Upper lobe of left lung (tissue), 6 donors: Measurements from ENCODE around the gene DKK2. TPM values are rescaled to one million over a fixed set of nuclear protein-coding genes. Genes with fewer than 3 reads are reported as not detected.

Experiments used
- ATAC-seq, 2 donors: fragments of 200-7000 bp; cut with Tn5 transposase; one replicate each; pipeline ENCODE4 v1.9.1; 2022; ENCODE audit warnings: mild to moderate bottlenecking in 2 of 2, moderate library complexity in 2 of 2; ENCODE audit not compliant: low FRiP score in 2 of 2
- DNase-seq, 2 donors: peaks; one replicate each; pipeline ENCODE4 v3.0.0-alpha.2; 2019 to 2020
- H3K27ac ChIP-seq, 4 donors: fragments of 200-600 bp; sonication (generic); one replicate each; pipeline ENCODE4 v1.5.1; 2016 to 2019
- H3K27me3 ChIP-seq, 4 donors: fragments of 200-600 bp; sonication (generic); one replicate each; pipeline ENCODE4 v1.5.1; 2017 to 2019
- H3K36me3 ChIP-seq, 4 donors: fragments of 200-600 bp; sonication (generic); one replicate each; pipeline ENCODE4 v1.5.1; 2016 to 2019
- H3K4me1 ChIP-seq, 4 donors: fragments of 200-600 bp; sonication (generic); one replicate each; pipeline ENCODE4 v1.5.1; 2018 to 2019
- H3K4me3 ChIP-seq, 4 donors: fragments of 200-600 bp; sonication (generic); one replicate each; pipeline ENCODE4 v1.5.1; 2017 to 2019; ENCODE audit warnings: mild to moderate bottlenecking in 2 of 4, moderate library complexity in 1 of 4
- H3K9me3 ChIP-seq, 4 donors: fragments of 200-600 bp; sonication (generic); one replicate each; pipeline ENCODE4 v1.5.1; 2018 to 2019
- EP300 ChIP-seq, 4 donors: sonication (generic); formaldehyde crosslinking; IDR thresholded peaks; one replicate each; pipeline ENCODE4 v1.5.1; 2017; ENCODE audit warnings: antibody characterized with exemption in 4 of 4, control low read depth in 2 of 4
- POLR2A ChIP-seq, 4 donors: fragments of 450-650 bp; IDR thresholded peaks; one replicate each; pipeline ENCODE4 v1.5.1; 2016 to 2017; ENCODE audit warnings: antibody characterized with exemption in 4 of 4, mild to moderate bottlenecking in 2 of 4
- POLR2AphosphoS5 ChIP-seq, 2 donors: sonication (generic); formaldehyde crosslinking; IDR thresholded peaks; one replicate each; pipeline ENCODE4 v1.5.1; 2017; ENCODE audit warnings: antibody characterized with exemption in 2 of 2
- WGBS, 2 donors: methylation state at CpG; one replicate each; pipeline ENCODE4 v1.1.5; 2017 to 2018; 5-methylcytosine and 5-hydroxymethylcytosine counted together
- total RNA-seq, 6 donors: library from RNA; depleted of rRNA in 4 of 6; stranded (reverse); fragments of >200 nt in 4 of 6; gene quantifications; one replicate each; pipeline versions ENCODE4 v1.1.0 to v1.2.1, GENCODE V29; 2016 to 2021
- TF ChIP-seq, protein P1 (sequence below), 6 experiments: fragments of 450-650 bp in 4 of 6; fragments of 200-600 bp in 2 of 6; sonication (generic) in 2 of 6; IDR thresholded peaks; one replicate each; pipeline ENCODE4 v1.5.1; 2016 to 2019; ENCODE audit warnings: antibody characterized with exemption in 6 of 6
- donor health status: DM: no; HTN: no; CAD: no; lungs with moderate emphysema.
- donor health status: DM: no; HTN: yes; CAD: no; lungs with severe emphysema.

The DKK2 gene
- total RNA-seq, 6 donors from 2014 or later: 1.8 to 22.1 (median 6.0) TPM; not detected in 1

GRCh38 chr4:107008115-107008514, 28.0 kb downstream of the DKK2 start:
- Histone ChIP-seq H3K27me3 (no peaks in the 10 kb centered on the region), H3K9me3 (no peaks in the 10 kb centered on the region), H3K4me3 (no peak overlapping the region), H3K27ac (no peak overlapping the region), H3K4me1 (no peaks in the 10 kb centered on the region), H3K36me3 (no peaks in the 10 kb centered on the region)
- DNase-seq (no peak), ATAC-seq (no peak)
- TF ChIP-seq POLR2AphosphoS5 (IDR thresholded peaks at IDR 0.05) (no peak), POLR2A (IDR thresholded peaks at IDR 0.05) (no peak), EP300 (IDR thresholded peaks at IDR 0.05) (no peak)
- TF ChIP-seq, protein P1, sequence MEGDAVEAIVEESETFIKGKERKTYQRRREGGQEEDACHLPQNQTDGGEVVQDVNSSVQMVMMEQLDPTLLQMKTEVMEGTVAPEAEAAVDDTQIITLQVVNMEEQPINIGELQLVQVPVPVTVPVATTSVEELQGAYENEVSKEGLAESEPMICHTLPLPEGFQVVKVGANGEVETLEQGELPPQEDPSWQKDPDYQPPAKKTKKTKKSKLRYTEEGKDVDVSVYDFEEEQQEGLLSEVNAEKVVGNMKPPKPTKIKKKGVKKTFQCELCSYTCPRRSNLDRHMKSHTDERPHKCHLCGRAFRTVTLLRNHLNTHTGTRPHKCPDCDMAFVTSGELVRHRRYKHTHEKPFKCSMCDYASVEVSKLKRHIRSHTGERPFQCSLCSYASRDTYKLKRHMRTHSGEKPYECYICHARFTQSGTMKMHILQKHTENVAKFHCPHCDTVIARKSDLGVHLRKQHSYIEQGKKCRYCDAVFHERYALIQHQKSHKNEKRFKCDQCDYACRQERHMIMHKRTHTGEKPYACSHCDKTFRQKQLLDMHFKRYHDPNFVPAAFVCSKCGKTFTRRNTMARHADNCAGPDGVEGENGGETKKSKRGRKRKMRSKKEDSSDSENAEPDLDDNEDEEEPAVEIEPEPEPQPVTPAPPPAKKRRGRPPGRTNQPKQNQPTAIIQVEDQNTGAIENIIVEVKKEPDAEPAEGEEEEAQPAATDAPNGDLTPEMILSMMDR (IDR thresholded peaks at IDR 0.05): no peak
- 81 to 87% methylated on average over 2 of the region's 2 CpGs for WGBS, 2 donors

GRCh38 chr4:107006218-107006617, 29.9 kb downstream of the DKK2 start:
- Histone ChIP-seq H3K36me3 (no peaks in the 10 kb centered on the region), H3K9me3 (no peaks in the 10 kb centered on the region), H3K4me1 (no peaks in the 10 kb centered on the region), H3K27ac (no peak overlapping the region), H3K4me3 (no peak overlapping the region), H3K27me3 (no peaks in the 10 kb centered on the region)
- DNase-seq (no peak), ATAC-seq (no peak)
- TF ChIP-seq POLR2A (IDR thresholded peaks at IDR 0.05) (no peak), POLR2AphosphoS5 (IDR thresholded peaks at IDR 0.05) (no peak), EP300 (IDR thresholded peaks at IDR 0.05) (no peak)
- TF ChIP-seq, protein P1 (IDR thresholded peaks at IDR 0.05): no peak

DNA sequence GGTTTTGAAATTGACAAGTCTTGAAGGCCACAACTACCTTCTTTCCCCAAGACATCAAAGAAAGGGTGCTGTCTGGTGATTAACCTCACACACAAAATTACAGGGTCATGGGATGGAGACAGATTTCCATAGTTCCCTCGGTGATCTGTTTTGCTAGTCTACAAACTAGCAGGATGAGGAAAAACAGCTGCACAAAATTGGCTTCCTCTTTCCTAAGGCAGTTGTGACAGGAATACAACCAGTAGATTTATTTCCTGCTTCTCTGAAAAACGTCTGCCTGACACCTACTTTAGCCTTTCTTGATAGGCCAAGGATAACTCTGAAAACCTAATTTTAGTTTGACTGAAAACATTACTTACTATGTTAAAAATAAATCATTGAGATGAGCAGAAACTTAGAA, 39.6 kb downstream of the DKK2 start:
- Histone ChIP-seq H3K9me3 (no peaks in the 10 kb centered on the region), H3K27ac (no peak overlapping the region), H3K4me3 (no peak overlapping the region), H3K27me3 (no peaks in the 10 kb centered on the region), H3K36me3 (no peaks in the 10 kb centered on the region), H3K4me1 (no peaks in the 10 kb centered on the region)
- WGBS, 2 donors: 18 to 20% methylated on average over 2 of the region's 2 CpGs
- no peak for TF ChIP-seq EP300 (IDR thresholded peaks at IDR 0.05)
- no peak for ATAC-seq
- DNase-seq: no peak

DNA sequence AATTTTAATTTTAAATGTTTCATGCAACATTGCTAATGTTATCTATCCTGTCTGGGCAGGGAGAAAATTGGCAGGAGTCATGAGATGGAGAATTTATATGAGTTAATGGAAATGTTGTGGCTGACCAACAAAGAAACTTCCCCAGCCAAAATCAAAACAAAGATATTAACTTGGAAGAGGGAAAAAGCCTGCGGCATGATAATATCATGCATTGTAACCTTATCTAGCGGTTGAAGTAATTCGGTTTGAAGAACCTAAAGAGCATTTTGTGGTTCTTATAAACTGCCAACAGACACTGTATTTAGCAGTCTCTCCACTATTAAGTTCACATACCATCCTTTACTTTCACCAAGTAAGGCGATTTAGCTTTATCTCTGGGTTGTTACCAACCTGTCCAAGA, 42.3 kb downstream of the DKK2 start:
- WGBS, 2 donors: 62 to 74% methylated on average over 4 of the region's 4 CpGs
- ATAC-seq (no peak), DNase-seq (no peak)
- H3K27me3 ChIP-seq: no peaks in the 10 kb centered on the region
- H3K36me3 ChIP-seq: no peaks in the 10 kb centered on the region
- H3K9me3 ChIP-seq: no peaks in the 10 kb centered on the region
- H3K4me1 ChIP-seq: no peaks in the 10 kb centered on the region
- no peak overlapping the region for H3K27ac ChIP-seq
- H3K4me3 ChIP-seq: no peak overlapping the region
- TF ChIP-seq POLR2A (IDR thresholded peaks at IDR 0.05) (no peak), EP300 (IDR thresholded peaks at IDR 0.05) (no peak), POLR2AphosphoS5 (IDR thresholded peaks at IDR 0.05) (no peak)
- TF ChIP-seq, protein P1 (IDR thresholded peaks at IDR 0.05): no peak

GRCh38 chr4:106987311-106987710, 48.8 kb downstream of the DKK2 start:
- 51 to 63% methylated on average over 2 of the region's 2 CpGs for WGBS, 2 donors
- H3K4me3 ChIP-seq: no peak overlapping the region
- no peak for ATAC-seq
- H3K36me3 ChIP-seq: no peaks in the 10 kb centered on the region
- no peak overlapping the region for H3K27ac ChIP-seq
- no peaks in the 10 kb centered on the region for H3K9me3 ChIP-seq
- no peaks in the 10 kb centered on the region for H3K4me1 ChIP-seq
- DNase-seq: no peak
- H3K27me3 ChIP-seq: no peaks in the 10 kb centered on the region
- TF ChIP-seq POLR2AphosphoS5 (IDR thresholded peaks at IDR 0.05) (no peak), EP300 (IDR thresholded peaks at IDR 0.05) (no peak), POLR2A (IDR thresholded peaks at IDR 0.05) (no peak)
- TF ChIP-seq, protein P1 (IDR thresholded peaks at IDR 0.05): no peak
